NCI-H2081 (cell line): ENCODE data around the gene PIK3C2A.
"Not testable (repeated sequence)": the region's sequence is repeated elsewhere in the genome, so short reads cannot be mapped to it uniquely, and the experiment has no call there.

ENCODE experiments used
- DNase-seq, 2 experiments: peaks; one replicate each; lab custom pipeline; 2025; lab: John Stamatoyannopoulos, UW

PIK3C2A gene

GRCh38 chr11:17207317-17208256, at the start of gene PIK3C2A:
TSS of gene PIK3C2A (minus strand) at chr11:17207986. CDS start at chr11:17169741, 38,245 bp downstream.
- DNase-seq, result peak; percentile 96

- no peak for DNase-seq
Observed at GRCh38 chr11:17257196-17257595, 49.4 kb upstream of the PIK3C2A start.

GRCh38 chr11:17256512-17256911, 48.7 kb upstream of the PIK3C2A start:
- no peak for DNase-seq

GRCh38 chr11:17252704-17253103, 44.9 kb upstream of the PIK3C2A start:
- no peak for DNase-seq

GRCh38 chr11:17250561-17251350, 43.0 kb upstream of the PIK3C2A start:
- DNase-seq, result no peak

GRCh38 chr11:17244046-17244445, 36.3 kb upstream of the PIK3C2A start:
- DNase-seq, result no peak

- DNase-seq, result not testable (repeated sequence)
Observed at GRCh38 chr11:17242954-17243353, 35.2 kb upstream of the PIK3C2A start.

- DNase-seq, result no peak
Observed at GRCh38 chr11:17240780-17241179, 33.0 kb upstream of the PIK3C2A start.

GRCh38 chr11:17239927-17240326, 32.1 kb upstream of the PIK3C2A start:
- not testable (repeated sequence) for DNase-seq

- DNase-seq, result no peak
Observed at GRCh38 chr11:17238377-17238776, 30.6 kb upstream of the PIK3C2A start.

- DNase-seq, result no peak
Observed at GRCh38 chr11:17233101-17233500, 25.3 kb upstream of the PIK3C2A start.

GRCh38 chr11:17230867-17231851, 23.4 kb upstream of the PIK3C2A start:
- no peak for DNase-seq

GRCh38 chr11:17229481-17230152, 21.8 kb upstream of the PIK3C2A start:
- no peak for DNase-seq

- not testable (repeated sequence) for DNase-seq
Observed at GRCh38 chr11:17228186-17228925, 20.6 kb upstream of the PIK3C2A start.

- DNase-seq, result no peak
Observed at GRCh38 chr11:17224727-17225126, 16.9 kb upstream of the PIK3C2A start.

- DNase-seq, result no peak
Observed at GRCh38 chr11:17221968-17222367, 14.2 kb upstream of the PIK3C2A start.

- no peak for DNase-seq
Observed at GRCh38 chr11:17219016-17219415, 11.2 kb upstream of the PIK3C2A start.

GRCh38 chr11:17218403-17218802, 10.6 kb upstream of the PIK3C2A start:
- DNase-seq, result no peak

GRCh38 chr11:17217401-17217800, 9.6 kb upstream of the PIK3C2A start:
- no peak for DNase-seq

- DNase-seq, result no peak
Observed at GRCh38 chr11:17214338-17214737, 6.6 kb upstream of the PIK3C2A start.
